CD4-positive, alpha-beta T cell (primary cell): Measurements from ENCODE around the gene HID1. TPM values are rescaled to one million over a fixed set of nuclear protein-coding genes. Genes with fewer than 3 reads are reported as not detected.
"Not testable (repeated sequence)": the region's sequence is repeated elsewhere in the genome, so short reads cannot be mapped to it uniquely, and the experiment has no call there.

Source experiments
- ATAC-seq: fragments of 200-7000 bp; cut with Tn5 transposase; one replicate; pipeline ENCODE4 v1.10.0; 2022; ENCODE audit warnings: mild to moderate bottlenecking; ENCODE audit not compliant: poor library complexity
- CTCF ChIA-PET: fragments of 350-600 bp; sonication (Branson Sonifier 250); formaldehyde crosslinking; loops from one replicate; lab custom pipeline; 2021; ENCODE audit warnings: antibody characterized with exemption, inconsistent platforms; lab: Charles Lee
- POLR2A ChIA-PET: fragments of 350-600 bp; sonication (Branson Sonifier 250); formaldehyde crosslinking; loops from one replicate; lab custom pipeline; 2021; ENCODE audit warnings: antibody characterized with exemption, inconsistent platforms; lab: Charles Lee
- DNase-seq, 14 experiments: peaks; one replicate each; pipeline ENCODE4 v3.0.0-alpha.2; 2013 to 2020; ENCODE audit warnings: mixed read lengths in 2 of 14
- H3K27ac ChIP-seq, 2 donors: one replicate each; pipeline versions ENCODE4 v1.5.1 to v1.7.0; 2013; ENCODE audit warnings: low read length in 2 of 2, low read depth in 1 of 2, mild to moderate bottlenecking in 1 of 2
- H3K27me3 ChIP-seq, 2 experiments: 1 replicate in 1 of 2; 2 replicates in 1 of 2; pipeline versions ENCODE4 v1.6.1 to v1.7.0; 2013; ENCODE audit warnings: low read length in 2 of 2, control low read depth in 1 of 2, mild to moderate bottlenecking in 1 of 2, moderate library complexity in 1 of 2; ENCODE audit not compliant: insufficient read depth in 2 of 2, control insufficient read depth in 1 of 2
- H3K36me3 ChIP-seq: one replicate; pipeline ENCODE4 v1.6.1; 2013; ENCODE audit warnings: low read length, control low read depth; ENCODE audit not compliant: insufficient read depth
- H3K4me1 ChIP-seq: one replicate; pipeline ENCODE4 v1.6.1; 2013; ENCODE audit warnings: low read length, control low read depth; ENCODE audit not compliant: insufficient read depth
- H3K4me3 ChIP-seq: one replicate; pipeline ENCODE4 v1.5.1; 2013; ENCODE audit warnings: mild to moderate bottlenecking, low read length, moderate library complexity
- H3K9me3 ChIP-seq, 2 experiments: 1 replicate in 1 of 2; 2 replicates in 1 of 2; pipeline versions ENCODE4 v1.6.1 to v1.7.0; 2013; ENCODE audit warnings: low read length in 2 of 2, mild to moderate bottlenecking in 2 of 2, control low read depth in 1 of 2, moderate library complexity in 1 of 2; ENCODE audit not compliant: control insufficient read depth in 1 of 2, insufficient read depth in 1 of 2
- H3K27ac Mint-ChIP-seq: one replicate; pipeline ENCODE4 v1.8.0; 2020; ENCODE audit warnings: mixed read lengths
- H3K27me3 Mint-ChIP-seq: one replicate; pipeline ENCODE4 v1.8.0; 2021; ENCODE audit warnings: mixed read lengths
- H3K36me3 Mint-ChIP-seq: one replicate; pipeline ENCODE4 v1.8.0; 2021; ENCODE audit warnings: low read depth, mixed read lengths
- H3K4me1 Mint-ChIP-seq: one replicate; pipeline ENCODE4 v1.8.0; 2021; ENCODE audit warnings: low read depth, mixed read lengths
- H3K4me3 Mint-ChIP-seq: one replicate; pipeline ENCODE4 v1.8.0; 2020; ENCODE audit warnings: mild to moderate bottlenecking, mixed read lengths
- H3K9me3 Mint-ChIP-seq: one replicate; pipeline ENCODE4 v1.8.0; 2020; ENCODE audit warnings: mixed read lengths
- CTCF ChIP-seq: fragments of 200-600 bp; IDR thresholded peaks from one replicate; pipeline ENCODE4 v1.8.0; 2022; ENCODE audit warnings: antibody characterized with exemption, mild to moderate bottlenecking
- intact Hi-C, 2 experiments: fragments of 100-400 bp; cut with DNase I in 1 of 2; cut with micrococcal nuclease in 1 of 2; formaldehyde crosslinking; loops; one replicate each; pipeline versions ENCODE4 v1.15.1 to v1.9.0; 2023 to 2025; cut with DNase I, micrococcal nuclease
- total RNA-seq, 174 experiments: library from RNA in 2 of 174; stranded (reverse) in 2 of 174; gene quantifications; one replicate each; pipeline ENCODE4 v1.2.3 and lab custom pipeline; 2021 to 2026

Gene HID1
- total RNA-seq, 2 experiments from 2014 or later: 31.8 to 31.9 TPM

- Histone ChIP-seq H3K27me3 (peaks cover 7 to 11% of the 10 kb centered on the region in 2 experiments), H3K4me3 (no peak overlapping the region), H3K27ac (no peak overlapping the region), H3K4me1 (no peaks in the 10 kb centered on the region), H3K9me3 (peaks cover 0 to 4% of the 10 kb centered on the region in 2 experiments), H3K36me3 (no peaks in the 10 kb centered on the region)
- H3K27me3 Mint-ChIP-seq: peaks cover 1% of the 10 kb centered on the region
- ChIA-PET CTCF (no interaction called here), POLR2A (no interaction called here)
- TF ChIP-seq CTCF: no peak
- no peaks in the 10 kb centered on the region for H3K4me1 Mint-ChIP-seq
- no peak for ATAC-seq
- H3K4me3 Mint-ChIP-seq: no peak overlapping the region
- H3K9me3 Mint-ChIP-seq: no peaks in the 10 kb centered on the region
- intact Hi-C loops: no loop called here
- DNase-seq: no peak
- H3K27ac Mint-ChIP-seq: no peak overlapping the region
- no peaks in the 10 kb centered on the region for H3K36me3 Mint-ChIP-seq
These were observed 65.5 kb downstream of the HID1 start for GRCh38 chr17:74907012-74907411.

- DNase-seq, ATAC-seq, H3K4me3 ChIP-seq, H3K4me1 Mint-ChIP-seq, H3K27ac Mint-ChIP-seq, H3K4me1 ChIP-seq, intact Hi-C loops, POLR2A ChIA-PET, H3K27me3 Mint-ChIP-seq, H3K36me3 ChIP-seq, H3K4me3 Mint-ChIP-seq, H3K9me3 ChIP-seq, H3K27ac ChIP-seq, H3K9me3 Mint-ChIP-seq, H3K36me3 Mint-ChIP-seq: not testable (repeated sequence)
- CTCF ChIA-PET: interaction anchor here (0.6 kb wide), 1 partner anchor 84 kb away, joined by 3 read pairs; no protein-coding TSS in a partner anchor
- peaks cover 12 to 13% of the 10 kb centered on the region in 2 experiments for H3K27me3 ChIP-seq
These were observed 66.3 kb downstream of the HID1 start for GRCh38 chr17:74906214-74906793.

GRCh38 chr17:74904687-74905409 is 67.7 kb downstream of the HID1 start:
- H3K27ac Mint-ChIP-seq: no peak overlapping the region
- ATAC-seq: no peak
- no peak for TF ChIP-seq CTCF
- no peak for DNase-seq
- ChIA-PET CTCF (no interaction called here), POLR2A (no interaction called here)
- peaks cover 12 to 13% of the 10 kb centered on the region in 2 experiments for H3K27me3 ChIP-seq
- H3K27ac ChIP-seq: no peak overlapping the region
- peaks cover 8% of the 10 kb centered on the region for H3K27me3 Mint-ChIP-seq
- intact Hi-C loops: no loop called here
- H3K4me3 Mint-ChIP-seq: no peak overlapping the region
- H3K36me3 Mint-ChIP-seq: no peaks in the 10 kb centered on the region
- H3K4me1 ChIP-seq: no peaks in the 10 kb centered on the region
- no peaks in the 10 kb centered on the region for H3K36me3 ChIP-seq
- no peak overlapping the region for H3K4me3 ChIP-seq
- no peaks in the 10 kb centered on the region for H3K9me3 Mint-ChIP-seq
- H3K9me3 ChIP-seq: peaks cover 0 to 6% of the 10 kb centered on the region in 2 experiments
- H3K4me1 Mint-ChIP-seq: no peaks in the 10 kb centered on the region
